T47D (cell line): ENCODE results near the gene ZFR2.
"Not testable (repeated sequence)": the region's sequence is repeated elsewhere in the genome, so short reads cannot be mapped to it uniquely, and the experiment has no call there.

ENCODE experiments used
- DNase-seq, 2 experiments: peaks; one replicate each; pipeline versions ENCODE4 v3.0.0 to v3.0.0-alpha.2; 2011 to 2012; ENCODE audit warnings: low read depth in 1 of 2, low spot score in 1 of 2
- JUND ChIP-seq: IDR thresholded peaks from 2 replicates; pipeline ENCODE4 v1.6.1; 2012; ENCODE audit warnings: low read depth
- in situ Hi-C: cut with HindIII; loops from 2 replicates; pipeline ENCODE4 v1.10.0; 2016; ENCODE audit warnings: low sequenced_read_pairs, low pct_unique_long_range_greater_than_20kb

Gene ZFR2

DNA sequence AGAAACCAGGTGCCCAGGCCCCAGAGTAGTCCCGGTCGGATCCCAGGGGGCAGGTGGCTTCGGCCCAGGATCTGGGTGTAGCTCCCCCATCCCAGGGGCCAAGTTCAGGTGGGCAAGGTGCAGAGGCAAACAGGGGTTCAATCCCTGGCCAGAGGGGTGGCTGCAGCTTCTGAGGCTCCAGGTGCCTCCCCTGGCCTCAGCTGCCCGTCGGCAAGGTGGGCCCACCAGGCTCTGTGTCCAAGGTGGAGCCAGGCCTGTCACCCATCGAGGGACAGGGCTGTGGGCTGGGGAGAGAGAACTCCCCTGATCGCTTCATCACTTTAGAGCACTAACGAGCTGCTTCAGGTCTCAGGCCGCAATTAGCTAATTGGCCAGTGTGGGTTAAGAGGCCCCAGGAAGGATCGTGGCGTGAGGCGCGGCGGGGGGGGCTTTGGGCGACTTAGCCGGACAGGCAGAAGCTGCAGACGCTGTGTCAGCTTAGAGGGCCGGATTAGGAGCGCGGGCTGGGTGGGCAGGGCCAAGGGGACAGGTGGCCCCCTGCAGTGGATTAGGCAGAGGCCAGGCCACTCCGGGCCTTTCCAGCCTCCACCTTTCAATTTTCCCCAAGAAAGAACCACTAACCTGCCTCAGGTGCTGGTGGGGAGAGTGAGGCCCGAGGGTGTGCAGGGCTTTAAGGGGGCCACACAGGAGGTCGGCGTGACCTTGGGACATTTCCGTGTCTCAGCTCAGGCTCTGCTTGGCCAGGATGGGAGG lies 94.0 kb downstream of the ZFR2 start:
- TF ChIP-seq JUND, result no peak
- in situ Hi-C loops, result no loop called here
- DNase-seq, result no peak

DNA sequence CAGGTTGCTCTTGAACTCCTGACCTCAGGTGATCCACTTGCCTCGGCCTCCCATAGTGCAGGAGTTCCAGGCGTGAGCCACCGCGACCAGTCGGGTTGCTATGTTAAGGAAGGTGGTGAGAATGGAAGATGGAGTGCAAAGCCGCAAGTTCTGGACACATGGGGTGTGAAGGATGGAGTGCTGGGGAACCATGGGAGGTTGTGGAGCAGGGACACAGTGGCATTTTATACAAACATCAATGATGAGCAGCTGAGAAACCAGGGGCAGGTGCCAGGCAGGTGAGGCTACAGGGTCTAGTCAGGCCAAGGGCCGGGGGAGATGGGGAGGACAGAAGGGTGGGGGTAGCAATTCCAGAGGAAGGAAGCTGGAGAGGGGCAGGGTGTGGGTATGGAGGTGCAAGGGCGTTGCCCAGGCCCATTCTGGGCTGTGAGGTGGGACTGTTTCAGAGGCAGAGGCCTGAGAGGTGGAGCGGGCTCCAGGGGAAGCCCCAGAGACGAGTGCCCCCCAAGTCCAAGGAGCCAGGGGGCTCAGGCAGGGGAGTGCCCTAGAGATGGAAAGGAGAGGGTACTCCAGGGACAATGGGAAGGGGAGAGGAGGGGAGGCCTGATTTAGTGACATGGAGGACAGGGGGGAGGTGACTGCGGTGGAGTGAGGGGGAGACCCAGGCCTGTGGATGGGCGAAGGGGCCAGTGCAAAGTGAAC lies 94.9 kb downstream of the ZFR2 start:
- no peak for TF ChIP-seq JUND
- in situ Hi-C loops, result no loop called here
- DNase-seq, result no peak

DNA sequence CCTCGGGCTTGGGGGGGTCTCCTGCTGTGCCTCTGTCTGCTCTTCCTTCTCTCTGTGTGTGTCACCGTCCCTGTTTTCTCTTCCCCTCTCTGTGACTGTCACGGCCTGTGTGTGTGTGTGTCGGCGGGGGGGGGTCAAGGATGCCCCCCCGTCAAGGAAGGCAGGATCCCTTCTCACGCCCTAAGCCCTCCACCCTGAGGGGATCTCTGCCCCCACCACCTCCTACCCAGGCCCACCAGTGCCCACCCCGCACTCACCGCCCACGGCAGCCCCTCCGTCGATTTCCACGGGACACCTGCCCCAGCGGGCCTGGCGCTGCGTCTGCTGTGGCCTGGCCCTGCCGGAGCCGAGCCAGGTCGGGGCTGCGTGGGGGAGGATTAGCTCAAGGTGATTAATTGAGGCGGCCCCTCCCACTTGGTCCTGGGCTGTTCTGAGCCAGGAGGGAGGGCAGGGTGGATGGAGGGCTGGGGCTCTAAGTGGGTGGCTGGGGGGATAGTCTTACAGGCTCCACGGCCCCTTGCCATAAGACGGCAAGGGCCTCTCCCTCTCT lies 96.9 kb downstream of the ZFR2 start, which contains the start of gene RAX2:
Gene RAX2 (minus strand): TSS at position 323 of the 550 bp plus-strand sequence. CDS start 486 bp downstream, outside the sequence.
- no peak for TF ChIP-seq JUND
- no peak for DNase-seq
- in situ Hi-C loops, result no loop called here

DNA sequence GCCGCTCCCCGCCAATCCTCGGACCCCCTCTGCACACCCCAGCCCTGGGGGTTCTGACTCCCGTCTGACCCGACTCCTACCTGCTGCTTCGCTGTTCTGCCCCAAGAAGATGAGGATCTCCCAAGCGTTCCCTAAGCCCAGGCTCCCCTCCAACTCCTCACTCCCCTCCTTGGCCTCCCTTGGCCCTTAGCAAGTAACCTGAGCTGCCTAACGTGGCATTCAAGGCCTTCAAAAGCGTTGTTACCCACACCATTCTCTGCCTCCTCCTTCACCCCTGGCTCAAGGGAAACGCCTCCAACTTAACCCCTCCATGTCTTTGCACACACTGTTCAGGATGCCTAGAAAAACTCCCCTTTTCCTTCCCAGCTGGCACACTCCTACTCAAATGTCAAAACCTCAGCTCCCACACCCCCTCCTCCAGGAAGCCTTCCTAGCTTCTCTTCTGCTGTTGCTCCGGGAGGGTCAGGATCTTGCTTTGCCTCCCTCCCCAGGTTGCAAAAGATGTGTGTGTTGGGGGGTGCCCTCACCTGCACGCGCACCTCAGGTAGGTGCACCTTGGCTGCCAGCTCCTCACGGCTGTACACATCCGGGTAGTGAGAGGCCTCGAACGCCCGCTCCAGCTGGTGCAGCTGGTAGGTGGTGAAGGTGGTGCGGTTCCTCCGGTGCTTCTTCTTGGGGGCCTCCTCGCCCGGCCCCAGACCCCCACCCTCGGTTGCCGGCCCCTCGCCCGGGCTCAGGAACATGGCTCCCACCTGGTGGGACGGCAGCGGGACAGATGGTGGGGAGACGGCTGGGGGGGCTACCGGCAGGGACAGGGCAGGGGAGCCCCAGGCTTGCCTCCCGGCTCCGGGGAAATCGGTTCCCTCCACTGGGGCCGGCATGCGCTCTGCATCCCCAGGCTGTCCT lies 97.6 kb downstream of the ZFR2 start:
- in situ Hi-C loops, result no loop called here
- DNase-seq, result no peak
- TF ChIP-seq JUND, result no peak

DNA sequence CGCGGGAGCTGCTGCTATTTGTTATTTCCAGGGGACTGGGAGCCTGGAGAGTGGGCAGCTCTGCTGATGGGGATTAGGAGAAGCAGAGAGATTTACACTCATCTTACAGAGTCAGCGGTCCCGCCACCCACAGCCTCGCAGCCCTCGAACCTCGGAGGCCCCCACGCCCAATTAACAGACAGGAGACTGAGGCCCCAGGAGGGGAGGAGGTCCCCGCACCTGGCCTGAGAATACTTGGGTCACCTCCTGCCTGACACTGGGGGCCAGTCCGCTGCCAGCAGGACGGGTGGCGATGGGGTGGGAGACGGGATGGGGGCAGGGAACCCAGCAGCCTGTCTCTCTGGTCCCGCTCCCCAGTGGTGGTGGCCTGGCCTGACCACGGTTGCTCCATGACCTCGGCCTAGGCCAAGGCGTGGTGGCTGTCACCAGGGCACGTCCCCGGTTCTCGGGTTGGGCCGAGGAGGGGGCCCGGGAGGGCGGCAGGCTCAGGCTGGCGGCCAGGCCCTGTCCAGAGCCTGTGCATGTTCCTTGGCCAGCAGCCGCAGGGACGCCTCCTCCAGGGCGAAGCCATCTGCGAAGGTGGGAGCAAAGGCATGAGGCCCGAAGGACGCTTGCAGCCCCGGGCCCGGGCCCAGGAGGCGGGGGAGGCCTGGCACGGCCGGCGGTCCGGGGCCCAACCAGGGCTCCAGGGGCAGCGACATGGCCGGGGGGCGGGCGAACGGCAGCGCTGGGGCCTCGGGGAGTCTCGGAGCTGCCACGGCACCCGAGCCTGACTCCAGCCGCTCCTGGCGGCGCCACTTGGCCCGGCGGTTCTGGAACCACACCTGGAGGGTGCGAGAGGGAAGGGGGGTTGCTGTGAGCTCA lies 98.5 kb downstream of the ZFR2 start:
- no peak for TF ChIP-seq JUND
- no peak for DNase-seq
- in situ Hi-C loops, result no loop called here

DNA sequence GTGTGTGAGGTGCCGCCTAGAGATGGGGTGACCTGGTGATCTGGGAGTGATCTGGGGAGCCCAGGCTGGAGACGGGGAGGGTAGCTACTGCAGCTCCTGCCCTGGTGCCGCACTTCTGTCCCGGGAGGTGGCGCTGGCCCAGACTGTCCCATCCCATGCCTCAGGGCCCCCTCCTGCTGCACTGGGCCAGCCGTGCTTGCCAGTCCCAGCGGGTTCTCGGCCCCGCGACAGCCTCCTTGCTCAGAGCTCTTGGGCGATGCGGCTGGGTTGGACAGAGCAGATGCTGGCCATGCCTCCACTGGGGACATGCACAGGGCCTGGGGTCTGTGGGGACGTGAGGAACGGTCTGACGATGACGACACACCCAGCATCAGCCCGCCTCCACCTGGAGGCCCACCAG lies 99.3 kb downstream of the ZFR2 start:
- TF ChIP-seq JUND, result no peak
- DNase-seq, result no peak
- in situ Hi-C loops, result no loop called here

DNA sequence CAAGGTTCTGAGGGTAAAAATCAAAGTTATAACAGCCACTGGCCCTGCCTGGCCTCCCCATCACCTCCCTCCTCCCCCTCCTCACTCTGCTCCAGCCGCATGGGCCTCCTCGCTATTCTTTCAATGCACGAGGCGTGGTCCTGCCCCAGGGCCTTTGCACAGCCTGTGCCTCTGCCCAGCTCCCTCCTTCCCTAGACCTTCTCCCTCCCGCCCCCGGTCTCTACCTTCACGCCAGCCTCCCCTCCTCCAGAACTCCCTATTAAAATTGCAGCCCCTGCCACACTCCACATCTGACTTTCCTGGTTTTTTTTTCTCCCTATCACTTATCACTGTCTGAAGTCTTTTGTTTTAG lies 100.1 kb downstream of the ZFR2 start:
- in situ Hi-C loops, result no loop called here
- no peak for TF ChIP-seq JUND
- DNase-seq, result no peak

DNA sequence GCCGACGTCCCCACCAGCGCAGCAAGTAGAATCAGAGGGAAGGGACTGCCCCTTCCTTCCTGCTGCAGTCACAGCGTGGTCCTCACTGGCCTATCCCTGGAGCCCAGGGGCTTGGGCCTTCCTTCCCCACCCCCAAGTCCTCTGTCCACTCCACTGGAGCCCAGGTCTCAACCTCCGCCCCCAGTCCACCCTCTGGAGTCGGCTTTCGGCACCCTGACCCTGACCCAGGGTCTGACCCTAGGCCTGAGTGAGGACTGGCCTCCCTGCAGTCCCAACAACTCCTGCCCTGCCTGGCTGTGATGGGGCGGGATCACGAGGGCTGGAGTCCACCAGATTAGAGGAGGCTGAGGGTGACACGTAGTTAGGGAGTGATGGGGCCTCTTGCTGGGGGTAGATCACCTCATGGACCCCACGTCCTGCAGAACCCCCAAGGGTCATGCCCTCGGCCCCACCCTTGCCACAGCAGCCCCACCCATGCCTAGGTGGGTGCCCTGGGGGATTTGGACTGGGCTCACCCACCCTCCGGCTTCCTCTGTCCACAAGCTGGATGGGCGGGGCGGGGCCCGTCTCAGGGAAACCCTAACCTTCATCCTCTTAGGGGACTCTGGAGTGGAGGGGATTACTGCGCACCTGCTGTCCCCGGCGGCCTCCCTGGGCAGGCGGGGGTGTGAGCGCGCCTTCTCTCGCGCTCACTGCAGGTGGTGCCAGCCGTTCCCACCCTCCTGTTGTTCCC lies 100.7 kb downstream of the ZFR2 start:
- no peak for DNase-seq
- no peak for TF ChIP-seq JUND
- in situ Hi-C loops, result no loop called here

DNA sequence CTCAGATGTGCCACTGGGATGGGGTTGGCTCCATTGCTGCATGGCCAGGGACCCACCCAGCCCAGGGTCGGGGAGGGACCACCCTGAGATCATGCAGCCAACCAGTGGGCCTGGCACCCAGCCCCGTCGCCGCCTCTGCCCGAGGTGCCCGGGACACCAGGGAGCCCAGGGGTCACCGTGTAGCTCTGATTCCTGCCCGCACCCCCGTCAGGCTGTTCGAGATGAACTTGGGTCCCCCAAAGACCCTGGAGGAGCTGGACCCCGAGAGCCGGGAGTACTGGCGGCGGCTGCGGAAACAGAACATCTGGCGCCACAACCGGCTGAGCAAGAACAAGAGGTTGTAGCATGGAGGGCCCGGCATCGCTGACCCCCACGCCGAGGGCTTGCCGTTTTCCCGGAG lies 101.8 kb downstream of the ZFR2 start:
- in situ Hi-C loops, result no loop called here
- TF ChIP-seq JUND, result no peak
- no peak for DNase-seq

DNA sequence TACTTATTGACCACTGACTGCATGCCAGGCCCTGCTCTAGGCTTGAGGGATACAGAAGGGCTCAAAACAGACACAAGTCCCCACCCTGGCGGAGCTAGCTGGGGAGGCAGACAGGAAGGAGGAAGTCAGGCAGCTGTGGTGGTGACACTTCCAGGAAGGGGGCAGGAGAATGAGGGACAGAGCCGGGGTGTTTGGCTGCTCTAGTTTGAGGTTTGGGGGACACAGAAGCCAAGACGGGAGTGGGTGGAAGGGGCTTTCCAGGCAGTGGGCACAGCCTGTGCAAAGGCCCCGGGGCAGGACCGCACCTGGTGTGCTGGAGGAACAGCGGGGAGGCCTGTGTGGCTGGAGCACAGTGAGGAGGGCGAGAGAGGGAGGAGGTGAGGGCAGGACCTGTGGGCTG lies 102.3 kb downstream of the ZFR2 start:
- in situ Hi-C loops, result no loop called here
- TF ChIP-seq JUND, result no peak
- no peak for DNase-seq

DNA sequence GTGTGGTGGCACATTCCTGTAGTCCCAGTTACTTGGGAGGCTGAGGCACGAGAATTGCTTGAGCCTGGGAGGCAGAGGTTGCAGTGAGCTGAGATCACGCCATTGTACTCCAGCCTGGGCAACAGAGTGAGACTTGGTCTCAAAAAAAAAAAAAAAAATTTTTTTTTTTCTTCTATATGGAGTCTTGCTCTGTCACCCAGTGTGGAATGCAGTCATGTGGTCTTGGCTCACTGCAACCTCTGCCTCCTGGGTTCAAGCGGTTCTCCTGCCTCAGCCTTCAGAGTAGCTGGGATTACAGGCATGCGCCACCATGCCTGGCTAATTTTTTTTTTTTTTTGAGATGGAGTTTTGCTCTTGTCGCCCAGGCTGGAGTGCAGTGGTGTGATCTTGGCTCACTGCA lies 103.1 kb downstream of the ZFR2 start:
- in situ Hi-C loops, DNase-seq: not testable (repeated sequence)
